ENCODE results near the gene FAM131B.
A peak's percentile ranks its signal among the peaks of the same experiment; 100 is the strongest.

The FAM131B gene

DNA sequence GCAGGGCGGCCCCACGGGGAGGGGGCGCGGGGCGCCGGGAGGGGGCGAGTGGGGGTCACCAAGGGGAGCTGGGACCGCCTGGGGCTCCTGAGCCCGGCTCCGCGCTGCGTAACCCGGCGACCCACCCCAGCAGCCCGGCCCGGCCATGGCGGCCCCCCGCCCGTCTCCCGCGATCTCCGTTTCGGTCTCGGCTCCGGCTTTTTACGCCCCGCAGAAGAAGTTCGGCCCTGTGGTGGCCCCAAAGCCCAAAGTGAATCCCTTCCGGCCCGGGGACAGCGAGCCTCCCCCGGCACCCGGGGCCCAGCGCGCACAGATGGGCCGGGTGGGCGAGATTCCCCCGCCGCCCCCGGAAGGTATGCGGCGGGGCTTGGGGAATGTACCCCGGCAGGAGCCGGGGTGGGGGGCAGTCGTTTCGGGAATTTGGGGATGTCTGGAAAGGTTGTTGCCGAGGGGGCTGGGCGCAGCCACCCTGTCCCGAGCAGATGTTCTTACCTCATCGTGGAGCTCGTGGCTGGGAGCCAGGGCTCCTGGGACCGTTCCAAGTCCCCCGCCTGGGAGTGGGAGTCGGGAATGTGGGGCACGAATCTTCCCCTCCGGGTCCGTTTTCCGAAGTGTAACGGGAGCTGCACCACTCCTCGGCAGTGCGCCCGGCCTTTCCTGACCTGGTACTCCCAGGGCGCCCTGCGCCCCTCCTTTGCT, 19.1 kb upstream of the FAM131B start:
- Histone ChIP-seq H3K4me1 (ENCODE audit: control insufficient read depth in 1 of 2, insufficient read depth in 1 of 2, low read depth in 1 of 2, low read length in 1 of 2) (peaks cover 73 to 78% of the 10 kb centered on the region in 2 experiments), H3K4me3 (ENCODE audit: low read depth in 1 of 2, low read length in 1 of 2) (peak overlapping the region; percentile 88 to 97), H3K9me3 (no peaks in the 10 kb centered on the region), H3K27me3 (no peaks in the 10 kb centered on the region), H3K27ac (peak overlapping the region; percentile 97), H3K36me3 (peaks cover 47% of the 10 kb centered on the region)
- TF ChIP-seq, protein P1, sequence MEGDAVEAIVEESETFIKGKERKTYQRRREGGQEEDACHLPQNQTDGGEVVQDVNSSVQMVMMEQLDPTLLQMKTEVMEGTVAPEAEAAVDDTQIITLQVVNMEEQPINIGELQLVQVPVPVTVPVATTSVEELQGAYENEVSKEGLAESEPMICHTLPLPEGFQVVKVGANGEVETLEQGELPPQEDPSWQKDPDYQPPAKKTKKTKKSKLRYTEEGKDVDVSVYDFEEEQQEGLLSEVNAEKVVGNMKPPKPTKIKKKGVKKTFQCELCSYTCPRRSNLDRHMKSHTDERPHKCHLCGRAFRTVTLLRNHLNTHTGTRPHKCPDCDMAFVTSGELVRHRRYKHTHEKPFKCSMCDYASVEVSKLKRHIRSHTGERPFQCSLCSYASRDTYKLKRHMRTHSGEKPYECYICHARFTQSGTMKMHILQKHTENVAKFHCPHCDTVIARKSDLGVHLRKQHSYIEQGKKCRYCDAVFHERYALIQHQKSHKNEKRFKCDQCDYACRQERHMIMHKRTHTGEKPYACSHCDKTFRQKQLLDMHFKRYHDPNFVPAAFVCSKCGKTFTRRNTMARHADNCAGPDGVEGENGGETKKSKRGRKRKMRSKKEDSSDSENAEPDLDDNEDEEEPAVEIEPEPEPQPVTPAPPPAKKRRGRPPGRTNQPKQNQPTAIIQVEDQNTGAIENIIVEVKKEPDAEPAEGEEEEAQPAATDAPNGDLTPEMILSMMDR (IDR thresholded peaks at IDR 0.05) = no peak

DNA sequence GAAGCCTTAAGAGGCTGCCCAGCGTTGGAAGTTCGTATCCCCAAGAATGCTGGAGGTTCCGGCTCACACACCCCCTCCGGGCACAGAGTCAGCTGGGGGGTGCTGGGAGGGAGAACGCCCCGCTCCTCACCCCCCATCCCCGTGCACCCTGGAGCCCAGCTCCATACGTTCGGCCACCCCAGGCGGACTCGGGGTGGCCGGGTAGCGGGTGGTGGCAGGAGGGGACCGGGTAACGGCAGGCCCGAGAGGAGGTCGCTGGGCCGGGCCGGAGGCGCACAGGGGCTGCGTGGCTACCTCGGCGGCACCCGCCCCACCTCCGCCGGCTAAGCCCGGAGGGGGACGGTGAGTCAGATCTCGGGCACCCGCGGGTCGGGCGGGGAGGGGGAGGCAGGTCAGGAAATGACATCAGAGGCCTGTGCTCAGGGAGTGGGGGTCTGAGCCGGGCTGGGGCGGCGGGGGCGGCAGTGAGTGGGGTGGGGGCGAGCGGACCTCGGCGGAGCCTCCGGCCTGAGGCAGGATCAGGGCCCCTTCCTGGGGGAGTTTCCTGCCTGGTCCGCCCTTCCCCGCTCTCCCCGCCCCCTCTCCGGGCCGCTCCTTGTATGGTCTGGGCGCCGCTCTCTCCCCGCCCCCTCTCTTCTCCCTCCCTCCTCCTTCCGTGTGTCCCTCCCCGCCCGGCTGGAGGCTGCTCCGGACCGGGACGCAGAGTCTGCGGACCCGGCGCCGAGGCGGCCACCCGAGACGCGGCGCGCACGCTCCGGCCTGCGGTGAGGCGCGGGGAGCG, 18.3 kb upstream of the FAM131B start, which contains the start of gene ZYX:
Gene ZYX (plus strand): TSS at position 700 of the 781 bp plus-strand sequence. CDS start 227 bp downstream, outside the sequence.
- peak within 1 kb of the TSS; percentile 88 to 97 for H3K4me3 ChIP-seq (ENCODE audit: low read depth in 1 of 2, low read length in 1 of 2)
- H3K9me3 ChIP-seq = no peaks in the 10 kb centered on the region
- TF ChIP-seq, protein P1 (IDR thresholded peaks at IDR 0.05) = no peak
- H3K27ac ChIP-seq = peak within 1 kb of the TSS; percentile 97
- peaks cover 39% of the 10 kb centered on the region for H3K36me3 ChIP-seq
- H3K27me3 ChIP-seq = no peaks in the 10 kb centered on the region
- H3K4me1 ChIP-seq (ENCODE audit: control insufficient read depth in 1 of 2, insufficient read depth in 1 of 2, low read depth in 1 of 2, low read length in 1 of 2) = peaks cover 73 to 78% of the 10 kb centered on the region in 2 experiments

DNA sequence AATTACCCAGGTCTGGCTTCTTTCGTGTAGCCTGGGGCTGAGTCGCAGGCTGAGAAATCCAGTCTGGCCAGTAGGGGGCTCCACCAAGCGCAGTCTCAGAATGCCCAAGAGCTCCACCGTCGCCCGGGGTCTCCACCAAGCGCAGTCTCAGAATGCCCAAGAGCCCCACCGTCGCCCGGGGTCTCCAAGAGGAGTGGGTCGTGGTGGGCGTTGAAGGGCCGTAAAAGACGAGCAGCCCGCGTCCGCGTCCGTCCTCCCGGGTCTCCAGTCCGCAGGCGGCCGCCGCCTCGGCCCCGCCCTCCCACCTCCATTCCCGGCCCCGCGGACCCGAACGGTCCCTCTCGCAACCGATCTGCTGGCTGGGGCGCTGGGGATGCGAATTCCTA, 17.7 kb upstream of the FAM131B start:
- Histone ChIP-seq H3K4me1 (ENCODE audit: control insufficient read depth in 1 of 2, insufficient read depth in 1 of 2, low read depth in 1 of 2, low read length in 1 of 2) (peaks cover 73 to 78% of the 10 kb centered on the region in 2 experiments), H3K36me3 (peaks cover 33% of the 10 kb centered on the region), H3K27ac (peak overlapping the region; percentile 97), H3K4me3 (ENCODE audit: low read depth in 1 of 2, low read length in 1 of 2) (peak overlapping the region; percentile 88 to 97), H3K27me3 (no peaks in the 10 kb centered on the region), H3K9me3 (no peaks in the 10 kb centered on the region)
- TF ChIP-seq, protein P1 (IDR thresholded peaks at IDR 0.05) = peak; percentile 86

DNA sequence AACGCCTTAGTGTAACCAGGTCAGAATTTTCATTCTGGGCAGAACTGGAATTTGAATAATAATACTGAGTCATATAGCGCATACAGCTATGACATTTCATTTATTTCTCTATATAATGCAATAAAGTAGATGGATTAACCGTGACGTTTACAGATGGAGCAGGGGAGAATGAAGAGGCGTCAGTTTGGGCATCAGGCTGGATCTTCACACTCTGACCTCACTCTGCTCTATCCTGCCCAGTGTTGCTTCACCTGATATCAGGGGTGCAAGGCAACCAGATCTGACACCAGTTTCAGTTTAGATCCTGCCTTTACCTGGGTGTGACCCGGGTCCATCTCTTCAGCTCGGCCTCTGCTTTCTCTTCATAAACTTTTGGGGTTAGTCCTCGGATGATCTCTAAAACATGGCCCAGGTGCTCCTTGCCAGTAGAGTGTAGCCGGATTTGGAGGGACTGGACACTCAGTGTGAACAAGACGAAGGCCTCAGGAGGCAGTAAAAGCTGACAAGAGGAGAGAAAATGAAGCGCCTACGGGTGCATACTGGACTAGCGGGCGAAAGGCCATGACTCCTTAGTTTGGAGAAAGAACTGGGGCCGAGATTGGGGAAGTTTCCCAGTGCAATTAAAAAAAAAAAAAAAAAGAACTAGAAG, 17.2 kb upstream of the FAM131B start:
- no peaks in the 10 kb centered on the region for H3K9me3 ChIP-seq
- TF ChIP-seq, protein P1 (IDR thresholded peaks at IDR 0.05) = no peak
- peak overlapping the region; percentile 88 to 97 for H3K4me3 ChIP-seq (ENCODE audit: low read depth in 1 of 2, low read length in 1 of 2)
- peaks cover 73 to 78% of the 10 kb centered on the region in 2 experiments for H3K4me1 ChIP-seq (ENCODE audit: control insufficient read depth in 1 of 2, insufficient read depth in 1 of 2, low read depth in 1 of 2, low read length in 1 of 2)
- no peaks in the 10 kb centered on the region for H3K27me3 ChIP-seq
- peak overlapping the region; percentile 97 for H3K27ac ChIP-seq
- peaks cover 28% of the 10 kb centered on the region for H3K36me3 ChIP-seq

DNA sequence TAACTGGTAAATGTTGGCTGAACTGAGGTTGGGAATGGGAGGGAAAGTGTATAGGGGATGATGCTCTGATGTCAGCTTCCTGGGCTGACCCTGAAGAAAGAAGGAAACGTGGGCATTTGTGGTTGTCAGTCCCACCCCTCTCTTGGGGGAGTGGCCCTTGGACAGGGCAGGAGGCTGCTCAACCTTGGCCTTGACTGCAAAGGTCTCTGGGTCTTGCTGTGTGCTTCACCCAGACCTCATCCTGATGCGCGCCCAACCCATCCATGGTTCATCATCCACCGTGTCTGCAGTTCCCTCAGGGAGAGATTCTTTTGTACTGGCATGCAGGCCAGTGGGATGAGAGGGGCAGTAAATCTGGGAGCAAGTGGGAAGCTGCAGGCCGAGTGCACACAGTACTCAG, 13.9 kb upstream of the FAM131B start:
- TF ChIP-seq, protein P1 (IDR thresholded peaks at IDR 0.05) = no peak
- Histone ChIP-seq H3K4me3 (ENCODE audit: low read depth in 1 of 2, low read length in 1 of 2) (peak overlapping the region; percentile 19 to 40), H3K9me3 (no peaks in the 10 kb centered on the region), H3K36me3 (no peaks in the 10 kb centered on the region), H3K27ac (peak overlapping the region; percentile 97), H3K4me1 (ENCODE audit: control insufficient read depth in 1 of 2, insufficient read depth in 1 of 2, low read depth in 1 of 2, low read length in 1 of 2) (peaks cover 83 to 86% of the 10 kb centered on the region in 2 experiments), H3K27me3 (no peaks in the 10 kb centered on the region)
